HG02623 (cell line): Measurements from ENCODE around the gene UNC119.
"Not testable (repeated sequence)": the region's sequence is repeated elsewhere in the genome, so short reads cannot be mapped to it uniquely, and the experiment has no call there.

Experiments
- ATAC-seq: cut with Tn5 transposase; IDR thresholded peaks from one replicate; pipeline ENCODE4 v1.9.1; 2021; ENCODE audit warnings: moderate library complexity; ENCODE audit not compliant: unreplicated experiment

Gene UNC119

GRCh38 chr17:28523876-28524275 is 28.5 kb downstream of the UNC119 start:
- no peak for ATAC-seq

GRCh38 chr17:28523186-28523585 is 29.2 kb downstream of the UNC119 start:
- ATAC-seq = no peak

DNA sequence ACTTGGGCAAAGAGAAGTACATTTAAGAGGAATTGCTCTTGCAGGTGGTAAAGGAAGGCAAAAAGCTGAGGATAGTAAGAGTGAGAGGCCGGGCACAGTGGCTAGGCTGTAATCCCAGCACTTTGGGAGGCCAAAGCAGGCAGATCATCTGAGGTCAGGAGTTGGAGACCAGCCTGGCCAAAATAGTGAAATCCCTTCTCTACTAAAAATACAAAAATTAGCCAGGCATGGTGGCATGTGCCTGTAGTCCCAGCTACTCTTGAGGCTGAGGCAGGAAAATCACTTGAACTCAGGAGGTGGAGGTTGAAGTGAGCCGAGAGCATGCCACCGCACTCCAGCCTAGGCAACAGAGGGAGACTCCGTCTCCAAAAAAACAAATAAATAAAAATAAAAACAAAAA is 30.1 kb downstream of the UNC119 start:
- ATAC-seq = not testable (repeated sequence)

DNA sequence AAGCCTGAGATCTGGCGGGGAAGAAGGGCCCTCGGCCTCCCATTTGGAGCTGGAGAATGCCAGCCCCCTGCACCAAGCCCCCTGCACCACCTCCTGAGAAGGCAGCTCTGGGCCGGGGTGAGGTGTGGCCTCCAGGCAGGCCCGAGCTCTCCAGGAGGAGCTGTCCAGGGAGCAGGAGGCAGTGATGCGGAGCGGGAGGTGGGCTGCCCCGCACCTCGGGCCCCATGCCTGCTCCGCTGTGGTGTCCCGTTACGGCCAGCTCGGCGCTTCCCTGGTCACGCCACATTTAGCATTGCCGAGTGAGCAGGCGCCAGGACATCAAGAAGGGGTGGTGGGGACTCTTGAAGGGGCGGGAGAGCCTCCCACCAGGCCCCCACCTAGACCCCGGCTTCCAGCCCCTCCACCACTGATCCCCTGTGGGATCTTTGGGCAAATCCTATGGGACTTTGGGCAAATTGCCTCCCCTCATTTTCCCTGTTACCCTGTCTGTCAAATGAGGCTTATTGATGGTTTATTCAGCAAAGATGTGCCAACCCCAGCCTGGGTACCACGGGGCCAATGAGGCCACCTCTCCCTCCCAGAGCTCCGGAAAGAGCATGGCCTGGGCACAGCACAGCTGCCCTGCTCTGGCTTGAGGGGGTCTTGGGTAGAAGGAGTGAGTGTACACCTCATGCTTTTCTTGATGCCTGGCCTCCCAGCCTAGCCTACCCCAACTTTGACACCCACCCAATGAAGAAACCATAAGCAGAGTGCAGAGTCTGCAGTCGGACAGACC is 30.9 kb downstream of the UNC119 start:
- no peak for ATAC-seq

DNA sequence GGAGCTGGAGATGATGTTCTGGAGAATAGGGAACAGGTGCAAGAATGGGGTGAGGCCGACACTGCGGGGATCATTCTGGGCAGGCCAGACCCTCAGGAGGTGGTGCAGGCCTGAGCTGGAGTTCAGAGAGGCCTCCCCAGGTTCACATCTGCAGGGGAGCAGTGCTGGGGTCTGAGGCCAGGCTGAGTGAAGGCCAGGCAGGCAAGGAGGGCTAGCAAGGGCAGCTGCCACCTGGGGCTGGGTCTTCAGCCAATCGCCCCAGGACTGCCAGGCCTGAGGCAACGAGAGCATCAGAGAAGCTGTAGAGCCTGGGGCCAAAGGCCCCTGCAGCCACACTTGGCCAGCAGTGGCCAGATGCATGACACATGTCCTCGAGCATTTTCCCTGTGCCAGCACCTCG is 31.7 kb downstream of the UNC119 start:
- ATAC-seq = no peak

DNA sequence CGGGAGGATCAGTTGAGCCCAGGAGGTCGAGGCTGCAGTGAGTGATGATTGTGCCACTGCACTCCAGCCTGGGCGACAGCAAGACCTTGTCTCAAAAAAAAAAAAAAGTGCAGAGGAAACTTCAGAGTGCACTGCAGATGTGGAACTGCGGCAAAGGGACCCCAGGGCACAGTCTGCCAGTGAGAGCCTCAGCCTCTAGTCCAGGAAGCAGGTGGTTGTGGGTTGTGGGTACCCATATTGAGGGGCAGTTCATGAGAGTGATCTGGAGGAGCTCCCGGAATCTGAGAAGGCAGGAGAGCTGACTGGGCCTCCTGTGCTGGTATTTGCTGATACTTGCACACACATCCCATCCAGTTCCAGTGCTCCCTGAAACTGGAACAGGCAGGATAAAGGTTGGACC is 33.2 kb downstream of the UNC119 start:
- no peak for ATAC-seq

DNA sequence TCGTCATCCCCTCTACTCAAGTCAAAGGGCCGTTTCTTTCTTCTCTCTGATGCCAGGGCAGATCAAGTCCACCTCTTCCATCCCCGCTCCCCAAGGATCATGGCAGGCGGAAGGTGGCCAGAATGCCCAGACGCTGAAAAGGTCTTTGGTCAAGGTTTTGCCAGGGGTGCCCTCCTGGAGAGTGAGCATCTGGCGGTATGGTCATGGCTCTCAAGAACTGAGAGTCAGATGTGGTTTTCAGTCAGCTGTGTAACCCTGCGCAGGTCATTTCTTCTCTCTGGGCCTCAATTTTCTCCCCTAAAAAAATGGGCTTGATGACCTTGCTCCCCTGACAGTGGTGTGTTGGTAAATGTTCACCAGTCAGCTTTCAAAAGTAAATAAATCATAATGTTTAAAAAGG is 33.8 kb downstream of the UNC119 start:
- no peak for ATAC-seq

GRCh38 chr17:28518132-28518531 is 34.3 kb downstream of the UNC119 start:
- no peak for ATAC-seq

DNA sequence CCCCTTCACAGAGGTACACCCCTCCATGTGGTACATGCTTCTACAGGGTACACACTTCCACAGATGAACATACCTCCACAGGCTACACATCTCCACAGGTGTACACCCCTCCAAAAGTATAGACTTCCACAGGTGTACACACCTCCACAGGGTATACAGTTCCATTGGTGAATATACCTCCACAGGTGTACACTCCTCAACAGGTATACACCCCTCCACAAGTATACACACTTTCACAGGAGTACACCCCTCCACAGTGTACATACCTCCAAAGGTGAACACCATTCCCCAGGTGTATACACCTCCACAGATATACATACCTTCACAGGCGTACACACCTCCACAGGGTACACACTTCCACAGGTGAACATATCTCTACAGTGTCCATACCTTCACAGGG is 36.9 kb downstream of the UNC119 start:
- no peak for ATAC-seq

- no peak for ATAC-seq
These were observed 37.8 kb downstream of the UNC119 start for GRCh38 chr17:28514561-28515002.

- ATAC-seq = no peak
These were observed 38.9 kb downstream of the UNC119 start for GRCh38 chr17:28513476-28513875.

DNA sequence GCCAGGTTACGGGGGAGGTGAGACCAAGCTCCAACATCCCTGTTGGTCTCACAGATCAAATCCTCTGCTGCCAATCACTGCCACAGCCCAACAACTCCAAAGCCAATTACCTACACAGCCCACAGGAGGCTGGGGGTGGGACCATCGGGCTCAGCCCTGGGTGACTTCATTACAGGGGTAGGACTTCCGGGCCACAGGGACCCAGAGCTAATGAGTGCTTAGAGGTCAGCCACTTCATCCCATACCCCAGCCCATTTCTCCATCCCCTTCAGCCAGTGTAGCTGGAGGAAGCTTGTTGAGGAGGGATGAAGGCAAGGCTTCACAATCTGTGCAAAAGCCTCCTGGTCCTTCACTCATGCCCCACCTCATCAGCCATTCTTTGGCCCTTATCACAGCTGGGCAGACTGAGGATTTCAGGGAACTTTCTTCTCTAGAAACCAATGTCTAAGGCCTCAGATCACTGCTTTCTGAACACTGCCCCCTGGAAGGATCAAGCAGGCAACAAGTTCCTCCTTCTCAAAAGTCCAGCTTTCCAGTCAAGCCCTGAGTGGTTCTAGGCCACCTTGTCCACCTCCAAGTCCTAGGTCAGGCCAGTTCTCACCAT is 40.5 kb downstream of the UNC119 start:
- no peak for ATAC-seq

- ATAC-seq = no peak
These were observed 42.6 kb downstream of the UNC119 start for GRCh38 chr17:28509789-28510188.

DNA sequence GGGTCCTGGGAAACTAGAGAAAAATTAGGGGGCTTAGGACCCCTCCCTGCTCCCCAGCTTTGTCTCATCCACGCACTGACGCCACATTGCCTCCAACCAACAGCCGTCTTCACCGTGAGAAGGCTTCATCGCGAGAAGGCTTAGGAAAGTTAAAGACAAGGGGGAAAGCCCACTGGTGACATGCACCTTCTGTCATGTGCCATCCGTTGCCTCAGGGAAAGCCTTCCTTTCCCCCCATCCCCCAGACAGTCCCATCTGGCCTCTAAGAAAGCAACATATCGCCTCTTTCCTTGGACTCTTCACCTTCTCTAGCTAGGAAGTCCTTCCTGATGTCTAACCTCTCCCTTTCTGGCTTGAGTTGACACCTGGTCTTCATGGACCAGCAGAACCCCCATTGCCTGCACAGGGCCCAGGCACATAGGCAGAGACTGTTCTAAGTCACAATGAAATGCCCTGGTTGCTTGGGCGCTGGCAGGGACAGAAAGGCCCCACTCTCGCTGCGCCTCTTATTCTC is 44.2 kb downstream of the UNC119 start:
- no peak for ATAC-seq

GRCh38 chr17:28507567-28508203 is 44.7 kb downstream of the UNC119 start:
- no peak for ATAC-seq

GRCh38 chr17:28506763-28507487 is 45.5 kb downstream of the UNC119 start:
- no peak for ATAC-seq

DNA sequence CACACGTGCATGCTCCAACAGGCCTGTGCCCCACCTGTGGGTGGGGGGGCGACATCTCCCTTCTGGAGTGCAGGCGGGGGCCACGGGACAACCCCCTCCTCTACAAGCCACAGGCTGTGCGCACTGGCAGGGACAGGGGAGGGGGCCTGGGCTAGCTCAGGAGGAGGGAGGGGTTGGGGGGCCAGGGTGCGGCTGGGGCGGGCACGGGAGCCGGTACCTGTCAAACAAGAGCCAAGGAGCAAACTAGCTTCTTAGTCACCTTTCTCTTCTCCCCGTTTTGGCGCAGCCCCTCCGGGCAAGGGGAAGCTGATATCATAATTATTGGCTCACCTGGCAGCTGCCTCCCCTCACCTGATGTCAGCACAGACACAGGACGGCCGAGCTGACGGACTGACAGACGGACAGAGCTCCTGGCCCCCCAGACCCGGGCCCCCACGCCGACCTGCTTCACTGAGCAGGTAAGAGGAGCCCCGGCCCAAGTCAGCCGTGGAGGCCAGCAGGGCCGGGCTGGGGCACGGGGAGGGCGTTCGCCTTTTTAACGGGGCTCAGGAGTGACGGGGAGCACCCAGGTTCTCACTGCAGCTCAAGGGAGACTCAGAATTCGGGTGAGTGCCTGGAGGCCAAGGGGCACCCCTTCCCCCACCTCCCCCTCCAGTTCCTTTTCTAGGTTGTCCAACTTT is 46.3 kb downstream of the UNC119 start, which contains the start of gene FOXN1:
Gene FOXN1 (plus strand): TSS at position 363 of the 680 bp plus-strand sequence. CDS start 17,622 bp downstream, outside the sequence.
- no peak for ATAC-seq

- no peak for ATAC-seq
These were observed 49.0 kb downstream of the UNC119 start for GRCh38 chr17:28503420-28503819.

DNA sequence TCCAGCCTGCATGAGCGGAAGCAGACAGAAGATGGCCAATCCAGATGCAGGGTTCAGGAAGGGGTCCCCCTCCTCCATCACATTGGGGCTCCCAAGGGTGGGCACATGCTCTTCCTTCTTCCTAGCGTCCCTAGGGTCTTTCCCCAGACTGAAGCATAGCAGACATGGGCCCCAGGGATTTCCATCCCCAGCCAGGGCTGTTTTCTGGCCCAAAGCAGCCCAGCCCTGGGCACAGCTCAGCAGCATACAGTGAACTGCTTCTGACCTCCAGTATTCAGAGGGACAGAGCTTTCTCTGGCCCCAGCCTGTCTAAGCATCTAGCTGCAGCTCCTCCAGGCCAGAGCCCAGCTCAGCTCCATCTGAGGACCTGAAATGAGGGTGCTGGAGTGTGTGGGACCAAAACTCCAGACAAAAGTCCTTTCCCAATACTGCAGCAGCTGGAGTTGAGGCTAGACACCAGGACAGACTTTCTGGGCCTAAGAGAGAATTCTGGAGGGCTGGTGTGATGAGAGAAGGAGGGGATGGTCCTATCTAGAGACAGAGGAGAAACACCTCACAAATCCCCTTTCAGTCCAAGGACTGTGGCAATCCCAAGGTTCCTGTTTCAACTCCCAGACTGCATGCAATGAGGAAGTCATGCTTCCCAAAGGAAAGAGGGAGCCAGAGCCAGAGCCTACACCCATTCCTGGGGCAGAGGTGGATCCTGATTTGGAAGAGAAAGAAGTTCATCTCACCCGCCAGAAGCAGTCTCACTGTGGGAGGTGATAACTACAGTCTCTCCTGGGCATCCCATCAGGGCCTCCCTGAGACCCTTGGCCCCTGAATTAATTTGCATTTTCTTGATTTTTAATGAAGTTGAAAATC is 50.8 kb downstream of the UNC119 start:
- ATAC-seq = no peak
